ENCODE data around the gene PRKAR1B.

Gene PRKAR1B

DNA sequence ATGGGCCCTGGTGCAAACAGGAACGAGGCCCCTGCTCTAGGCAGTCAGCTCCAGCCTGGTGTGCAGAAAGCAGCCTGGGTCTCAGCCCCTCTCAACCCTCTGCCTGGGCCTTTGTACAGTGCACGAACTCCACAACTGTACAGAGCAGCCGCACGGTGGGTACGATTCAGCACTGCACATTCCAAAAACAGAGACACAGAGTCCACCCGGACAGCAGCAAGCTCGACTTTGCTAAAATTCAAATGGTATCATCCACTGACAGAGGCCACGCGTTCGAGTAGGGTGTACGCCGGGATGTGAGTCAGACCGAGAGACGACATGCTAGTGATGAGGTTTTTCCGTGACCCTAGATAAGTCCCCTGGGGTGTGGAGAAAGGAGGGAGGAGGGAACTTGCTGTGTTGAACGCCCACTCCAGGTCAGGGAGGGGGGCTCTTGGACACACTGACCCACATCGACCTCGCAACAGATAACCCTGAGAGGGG lies 141.8 kb downstream of the PRKAR1B start:
- Histone ChIP-seq H3K9ac (ENCODE audit: insufficient read length, low read depth) (no peak overlapping the region), H3K9me3 (ENCODE audit: insufficient read depth, low read length) (peaks cover 5% of the 10 kb centered on the region; the same call in 1 of the 2 replicates), H3K4me3 (ENCODE audit: insufficient read length, low read depth) (no peak overlapping the region), H3K4me1 (ENCODE audit: insufficient read depth, insufficient read length) (peaks cover 8% of the 10 kb centered on the region), H3K27me3 (ENCODE audit: insufficient read depth, insufficient read length) (no peaks in the 10 kb centered on the region), H3K36me3 (ENCODE audit: insufficient read depth, insufficient read length, low read length) (peaks cover 44% of the 10 kb centered on the region)
- DNase-seq (ENCODE audit: low read depth, low spot score): no peak
- TF ChIP-seq YY1 (IDR thresholded peaks at IDR 0.05; ENCODE audit: insufficient read depth, insufficient read length) (no peak), ZNF274 (IDR thresholded peaks at IDR 0.05; ENCODE audit: low read depth, low read length) (no peak)

DNA sequence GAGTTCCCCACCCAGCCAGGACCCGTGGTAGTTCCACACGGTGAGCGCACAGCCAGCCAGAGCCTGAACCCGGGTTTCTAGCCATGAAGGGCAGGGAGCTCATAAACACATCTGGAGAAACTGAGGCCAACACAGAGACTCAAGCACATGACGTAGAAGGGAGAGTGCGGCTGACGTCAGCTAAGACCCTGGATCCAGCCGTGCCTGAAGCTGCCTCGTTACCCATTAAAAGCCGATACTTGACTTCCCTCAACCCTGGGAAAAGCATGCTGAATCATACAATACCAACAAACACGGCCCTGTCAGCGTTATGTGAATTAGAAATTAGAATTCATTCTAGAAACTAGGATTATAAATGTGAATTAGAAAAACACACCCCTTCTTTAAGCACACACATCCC lies 142.3 kb downstream of the PRKAR1B start:
- TF ChIP-seq ZNF274 (IDR thresholded peaks at IDR 0.05; ENCODE audit: low read depth, low read length): no peak
- no peak for TF ChIP-seq SUZ12 (IDR thresholded peaks at IDR 0.05; ENCODE audit: extremely low read depth, insufficient read depth, insufficient read length)
- no peak for TF ChIP-seq YY1 (IDR thresholded peaks at IDR 0.05; ENCODE audit: insufficient read depth, insufficient read length)
- Histone ChIP-seq H3K4me3 (ENCODE audit: insufficient read length, low read depth) (no peak overlapping the region), H3K4me1 (ENCODE audit: insufficient read depth, insufficient read length) (peaks cover 8% of the 10 kb centered on the region), H3K9me3 (ENCODE audit: insufficient read depth, low read length) (peaks cover 5% of the 10 kb centered on the region; the same call in 1 of the 2 replicates), H3K27me3 (ENCODE audit: insufficient read depth, insufficient read length) (no peaks in the 10 kb centered on the region), H3K9ac (ENCODE audit: insufficient read length, low read depth) (no peak overlapping the region), H3K36me3 (ENCODE audit: insufficient read depth, insufficient read length, low read length) (peaks cover 42% of the 10 kb centered on the region)
- no peak for DNase-seq (ENCODE audit: low read depth, low spot score)

DNA sequence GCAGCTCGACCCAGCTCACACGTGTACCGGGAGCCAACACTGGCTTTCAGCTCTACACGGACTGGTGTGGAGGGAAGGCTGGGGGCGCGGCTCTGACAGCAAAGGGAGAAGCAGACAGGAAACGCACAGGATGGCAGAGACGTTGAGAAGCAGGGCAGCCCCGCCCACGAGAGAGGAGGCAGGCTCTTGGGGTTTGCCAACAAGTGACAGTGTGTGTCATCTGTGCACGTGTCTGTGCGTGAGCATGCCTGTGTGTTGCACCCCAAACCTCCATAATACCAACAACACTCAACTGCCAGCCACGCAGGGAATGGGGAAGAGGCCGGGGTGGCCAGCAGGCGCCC lies 143.0 kb downstream of the PRKAR1B start:
- Histone ChIP-seq H3K4me1 (ENCODE audit: insufficient read depth, insufficient read length) (peaks cover 14% of the 10 kb centered on the region), H3K9ac (ENCODE audit: insufficient read length, low read depth) (no peak overlapping the region), H3K27me3 (ENCODE audit: insufficient read depth, insufficient read length) (no peaks in the 10 kb centered on the region), H3K9me3 (ENCODE audit: insufficient read depth, low read length) (peaks cover 5% of the 10 kb centered on the region; the same call in 1 of the 2 replicates), H3K36me3 (ENCODE audit: insufficient read depth, insufficient read length, low read length) (peaks cover 38% of the 10 kb centered on the region), H3K4me3 (ENCODE audit: insufficient read length, low read depth) (no peak overlapping the region)
- TF ChIP-seq YY1 (IDR thresholded peaks at IDR 0.05; ENCODE audit: insufficient read depth, insufficient read length) (no peak), SUZ12 (IDR thresholded peaks at IDR 0.05; ENCODE audit: extremely low read depth, insufficient read depth, insufficient read length) (no peak), ZNF274 (IDR thresholded peaks at IDR 0.05; ENCODE audit: low read depth, low read length) (no peak)
- no peak for DNase-seq (ENCODE audit: low read depth, low spot score)

DNA sequence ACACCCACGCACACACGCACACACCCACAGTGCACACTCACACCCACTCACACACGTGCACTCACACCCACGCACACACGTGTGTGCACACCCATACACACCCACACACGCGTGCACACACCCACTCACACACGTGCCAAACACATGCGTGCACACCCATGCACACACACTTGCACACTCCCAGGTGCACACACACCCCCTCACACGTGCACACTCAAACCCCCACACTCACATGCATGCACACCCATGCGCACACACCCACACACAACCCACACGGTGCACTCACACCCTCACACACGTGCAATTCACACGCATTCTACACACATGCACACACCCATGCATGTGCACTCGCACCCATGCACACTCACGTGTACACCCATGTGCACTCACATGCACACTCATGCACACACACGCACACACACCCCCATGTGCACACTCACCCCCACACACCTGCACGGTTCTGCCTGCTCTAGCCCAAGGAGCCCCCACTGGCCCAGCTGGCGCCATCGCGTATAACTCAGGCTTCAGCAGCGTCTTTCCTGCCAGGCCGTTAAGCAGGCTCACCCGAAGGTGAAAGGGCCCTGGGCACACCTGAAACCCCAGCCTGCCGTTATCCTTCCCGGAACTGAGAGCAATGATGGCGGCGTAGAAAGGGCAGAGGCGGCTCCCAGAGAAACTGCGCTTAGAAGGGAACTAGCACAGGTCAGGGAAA lies 143.5 kb downstream of the PRKAR1B start:
- peaks cover 15% of the 10 kb centered on the region for H3K4me1 ChIP-seq (ENCODE audit: insufficient read depth, insufficient read length)
- peaks cover 36% of the 10 kb centered on the region for H3K36me3 ChIP-seq (ENCODE audit: insufficient read depth, insufficient read length, low read length)
- H3K9me3 ChIP-seq (ENCODE audit: insufficient read depth, low read length): peaks cover 4% of the 10 kb centered on the region; the same call in 1 of the 2 replicates
- H3K9ac ChIP-seq (ENCODE audit: insufficient read length, low read depth): no peak overlapping the region
- no peak for DNase-seq (ENCODE audit: low read depth, low spot score)
- TF ChIP-seq YY1 (IDR thresholded peaks at IDR 0.05; ENCODE audit: insufficient read depth, insufficient read length): no peak
- no peak for TF ChIP-seq ZNF274 (IDR thresholded peaks at IDR 0.05; ENCODE audit: low read depth, low read length)
- no peak for TF ChIP-seq SUZ12 (IDR thresholded peaks at IDR 0.05; ENCODE audit: extremely low read depth, insufficient read depth, insufficient read length)
- H3K27me3 ChIP-seq (ENCODE audit: insufficient read depth, insufficient read length): no peaks in the 10 kb centered on the region
- H3K4me3 ChIP-seq (ENCODE audit: insufficient read length, low read depth): no peak overlapping the region

DNA sequence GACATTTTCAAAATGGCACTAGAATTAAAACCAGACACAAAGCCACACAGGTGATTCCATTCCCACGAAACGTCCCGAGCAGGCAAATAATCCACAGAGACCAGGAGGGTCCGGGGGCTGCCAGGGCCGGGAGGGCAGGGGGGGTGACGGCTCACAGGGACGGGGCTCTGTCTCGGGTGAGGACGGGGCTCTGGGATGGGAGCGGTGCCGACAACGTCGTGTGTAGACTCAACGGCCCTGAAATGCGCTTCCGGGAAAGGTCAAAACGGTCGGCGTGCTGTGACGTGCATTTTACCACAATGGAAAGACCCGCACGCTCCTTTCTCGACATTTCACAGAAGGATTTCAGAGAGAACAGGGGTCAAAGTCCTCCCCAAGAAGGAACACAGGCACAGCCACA lies 144.2 kb downstream of the PRKAR1B start:
- no peak for DNase-seq (ENCODE audit: low read depth, low spot score)
- Histone ChIP-seq H3K27me3 (ENCODE audit: insufficient read depth, insufficient read length) (no peaks in the 10 kb centered on the region), H3K9ac (ENCODE audit: insufficient read length, low read depth) (no peak overlapping the region), H3K36me3 (ENCODE audit: insufficient read depth, insufficient read length, low read length) (peaks cover 35% of the 10 kb centered on the region), H3K4me3 (ENCODE audit: insufficient read length, low read depth) (no peak overlapping the region), H3K9me3 (ENCODE audit: insufficient read depth, low read length) (no peaks in the 10 kb centered on the region), H3K4me1 (ENCODE audit: insufficient read depth, insufficient read length) (peaks cover 13% of the 10 kb centered on the region)
- TF ChIP-seq SUZ12 (IDR thresholded peaks at IDR 0.05; ENCODE audit: extremely low read depth, insufficient read depth, insufficient read length) (no peak), ZNF274 (IDR thresholded peaks at IDR 0.05; ENCODE audit: low read depth, low read length) (no peak), YY1 (IDR thresholded peaks at IDR 0.05; ENCODE audit: insufficient read depth, insufficient read length) (no peak)

DNA sequence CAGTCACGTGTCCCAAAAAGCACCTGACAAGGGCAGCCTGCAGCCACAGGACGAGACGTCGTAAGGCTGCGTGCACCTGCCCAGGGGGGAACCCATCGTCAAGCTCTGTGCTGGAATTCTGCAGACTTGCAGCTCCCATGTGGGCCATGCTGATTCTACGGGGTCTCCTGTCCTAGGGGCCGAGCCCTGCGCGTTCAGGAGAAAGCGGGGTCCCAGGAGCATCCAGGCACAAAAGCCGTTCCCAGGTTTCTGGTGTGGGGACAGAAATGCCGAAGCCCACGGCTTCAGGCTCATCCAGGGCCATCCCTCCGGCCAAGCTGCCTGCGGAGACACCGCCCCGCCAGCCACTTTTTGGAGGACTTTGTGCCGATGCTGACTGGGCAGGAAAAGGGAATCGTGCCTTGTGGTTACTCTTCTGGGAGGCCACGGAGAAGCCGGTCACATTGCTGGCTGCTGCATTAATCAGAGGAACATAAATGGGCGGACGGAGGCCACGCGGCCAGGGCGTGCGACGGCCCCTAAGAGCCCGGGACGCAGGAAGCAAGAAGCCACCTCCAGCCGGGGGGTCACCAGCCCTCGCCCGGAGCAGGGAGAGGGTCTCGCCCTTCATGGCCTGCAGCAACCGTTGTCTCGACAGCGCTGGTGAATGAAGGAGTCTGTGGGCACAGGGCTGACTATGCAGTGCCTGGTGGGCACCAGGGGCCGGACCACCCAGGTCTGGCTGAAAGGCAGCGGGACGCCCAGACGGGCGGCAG lies 144.8 kb downstream of the PRKAR1B start:
- no peak for DNase-seq (ENCODE audit: low read depth, low spot score)
- H3K36me3 ChIP-seq (ENCODE audit: insufficient read depth, insufficient read length, low read length): peaks cover 41% of the 10 kb centered on the region
- TF ChIP-seq YY1 (IDR thresholded peaks at IDR 0.05; ENCODE audit: insufficient read depth, insufficient read length) (no peak), SUZ12 (IDR thresholded peaks at IDR 0.05; ENCODE audit: extremely low read depth, insufficient read depth, insufficient read length) (no peak), ZNF274 (IDR thresholded peaks at IDR 0.05; ENCODE audit: low read depth, low read length) (no peak)
- peaks cover 9% of the 10 kb centered on the region for H3K4me1 ChIP-seq (ENCODE audit: insufficient read depth, insufficient read length)
- H3K4me3 ChIP-seq (ENCODE audit: insufficient read length, low read depth): no peak overlapping the region
- no peaks in the 10 kb centered on the region for H3K9me3 ChIP-seq (ENCODE audit: insufficient read depth, low read length)
- no peaks in the 10 kb centered on the region for H3K27me3 ChIP-seq (ENCODE audit: insufficient read depth, insufficient read length)
- no peak overlapping the region for H3K9ac ChIP-seq (ENCODE audit: insufficient read length, low read depth)

DNA sequence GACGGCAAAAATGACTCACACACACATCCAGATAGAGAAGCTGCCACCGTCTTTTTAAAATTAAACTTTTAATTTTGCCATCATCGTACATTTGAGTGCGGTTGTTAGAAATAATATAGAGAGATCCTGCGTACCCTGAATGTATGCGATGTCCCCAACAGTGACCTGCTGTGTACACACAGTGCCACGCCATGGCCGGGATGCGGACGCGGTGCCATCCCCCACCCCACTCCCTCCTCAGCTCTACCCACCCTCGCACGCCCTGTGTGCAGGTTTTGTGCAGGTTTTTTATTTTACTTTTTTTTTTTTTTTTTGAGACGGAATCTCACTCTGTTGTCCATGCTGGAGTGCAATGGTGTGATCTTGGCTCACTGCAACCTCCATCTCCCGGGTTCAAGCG lies 148.7 kb downstream of the PRKAR1B start:
- Histone ChIP-seq H3K27me3 (ENCODE audit: insufficient read depth, insufficient read length) (no peaks in the 10 kb centered on the region), H3K4me3 (ENCODE audit: insufficient read length, low read depth) (no peak overlapping the region), H3K9me3 (ENCODE audit: insufficient read depth, low read length) (no peaks in the 10 kb centered on the region; the same call in 1 of the 2 replicates), H3K4me1 (ENCODE audit: insufficient read depth, insufficient read length) (peaks cover 12% of the 10 kb centered on the region), H3K36me3 (ENCODE audit: insufficient read depth, insufficient read length, low read length) (peaks cover 39% of the 10 kb centered on the region), H3K9ac (ENCODE audit: insufficient read length, low read depth) (no peak overlapping the region)
- TF ChIP-seq ZNF274 (IDR thresholded peaks at IDR 0.05; ENCODE audit: low read depth, low read length): no peak
- no peak for TF ChIP-seq SUZ12 (IDR thresholded peaks at IDR 0.05; ENCODE audit: extremely low read depth, insufficient read depth, insufficient read length)
- no peak for TF ChIP-seq YY1 (IDR thresholded peaks at IDR 0.05; ENCODE audit: insufficient read depth, insufficient read length)
- DNase-seq (ENCODE audit: low read depth, low spot score): no peak

All from NT2/D1 (cell line).